WTC11 (cell line): Measurements from ENCODE around the gene KIR3DL3. TPM values are rescaled to one million over a fixed set of nuclear protein-coding genes. Genes with fewer than 3 reads are reported as not detected.

Experiments
- ATAC-seq: fragments of 200-7000 bp; cut with Tn5 transposase; 2 replicates; pipeline ENCODE4 v1.10.0; 2021; ENCODE audit warnings: mild to moderate bottlenecking, moderate library complexity
- CTCF ChIA-PET: fragments of 300-600 bp; sonication (Branson Sonifier 250); formaldehyde crosslinking; loops from one replicate; lab custom pipeline; 2021; ENCODE audit warnings: antibody characterized with exemption; lab: Charles Lee
- POLR2A ChIA-PET: fragments of 350-600 bp; sonication (Branson Sonifier 250); formaldehyde crosslinking; loops from one replicate; lab custom pipeline; 2021; ENCODE audit warnings: antibody characterized with exemption; lab: Charles Lee
- DNase-seq: peaks from one replicate; pipeline ENCODE4 v3.0.0; 2021; ENCODE audit warnings: low spot score
- H3K27ac Mint-ChIP-seq: 2 replicates; pipeline ENCODE4 v1.8.0; 2021; ENCODE audit warnings: mixed read lengths
- H3K27me3 Mint-ChIP-seq: 2 replicates; pipeline ENCODE4 v1.8.0; 2021; ENCODE audit warnings: low read depth, mild to moderate bottlenecking, moderate library complexity, mixed read lengths
- H3K36me3 Mint-ChIP-seq: 2 replicates; pipeline ENCODE4 v1.8.0; 2021; ENCODE audit warnings: mixed read lengths
- H3K4me1 Mint-ChIP-seq: 2 replicates; pipeline ENCODE4 v1.8.0; 2022; ENCODE audit warnings: mixed read lengths
- H3K4me3 Mint-ChIP-seq: 2 replicates; pipeline ENCODE4 v1.8.0; 2021; ENCODE audit warnings: mild to moderate bottlenecking, moderate library complexity, mixed read lengths
- H3K9me3 Mint-ChIP-seq: 2 replicates; pipeline ENCODE4 v1.8.0; 2021; ENCODE audit warnings: mixed read lengths
- ATF2 ChIP-seq: sonication (generic); formaldehyde crosslinking; IDR thresholded peaks from 2 replicates; pipeline ENCODE4 v1.8.1; 2022; ENCODE audit warnings: low read depth, missing genetic modification reagents, borderline replicate concordance
- ATF6 ChIP-seq: sonication (generic); formaldehyde crosslinking; IDR thresholded peaks from 2 replicates; pipeline ENCODE4 v1.8.1; 2023; ENCODE audit warnings: mild to moderate bottlenecking, missing genetic modification reagents
- CREM ChIP-seq: sonication (generic); formaldehyde crosslinking; IDR thresholded peaks from 2 replicates; pipeline ENCODE4 v1.8.1; 2022; ENCODE audit warnings: mild to moderate bottlenecking, missing genetic modification reagents, moderate library complexity
- E2F1 ChIP-seq: sonication (generic); formaldehyde crosslinking; IDR thresholded peaks from 2 replicates; pipeline ENCODE4 v1.8.0; 2022; ENCODE audit warnings: mild to moderate bottlenecking, missing genetic modification reagents
- E2F4 ChIP-seq: sonication (generic); formaldehyde crosslinking; IDR thresholded peaks from 2 replicates; pipeline ENCODE4 v1.8.1; 2022; ENCODE audit warnings: low read depth, mild to moderate bottlenecking, moderate library complexity, missing genetic modification reagents, borderline replicate concordance
- FOXK1 ChIP-seq: sonication (generic); formaldehyde crosslinking; IDR thresholded peaks from 2 replicates; pipeline ENCODE4 v1.8.0; 2022; ENCODE audit warnings: mild to moderate bottlenecking, moderate library complexity, missing genetic modification reagents
- FOXP4 ChIP-seq: sonication (generic); formaldehyde crosslinking; IDR thresholded peaks from 2 replicates; pipeline ENCODE4 v1.8.0; 2022; ENCODE audit warnings: mild to moderate bottlenecking, missing genetic modification reagents
- MAX ChIP-seq: sonication (generic); formaldehyde crosslinking; IDR thresholded peaks from 2 replicates; pipeline ENCODE4 v1.8.0; 2022; ENCODE audit warnings: mild to moderate bottlenecking, missing genetic modification reagents
- MXD4 ChIP-seq: fragments of 250-450 bp; sonication (Bioruptor Pico); IDR thresholded peaks from 2 replicates; pipeline ENCODE4 v1.8.0; 2021; ENCODE audit warnings: mild to moderate bottlenecking, moderate library complexity, borderline replicate concordance
- NFATC4 ChIP-seq: fragments of 250-450 bp; sonication (Bioruptor Pico); IDR thresholded peaks from 2 replicates; pipeline ENCODE4 v1.9.0; 2021; ENCODE audit warnings: mild to moderate bottlenecking
- NR1H2 ChIP-seq: sonication (generic); formaldehyde crosslinking; IDR thresholded peaks from 2 replicates; pipeline ENCODE4 v1.9.0; 2021; ENCODE audit warnings: mild to moderate bottlenecking, moderate library complexity, missing genetic modification reagents
- PREB ChIP-seq: sonication (generic); formaldehyde crosslinking; IDR thresholded peaks from 2 replicates; pipeline ENCODE4 v1.8.1; 2022; ENCODE audit warnings: mild to moderate bottlenecking, missing genetic modification reagents, moderate library complexity, borderline replicate concordance
- SMAD4 ChIP-seq: sonication (generic); formaldehyde crosslinking; IDR thresholded peaks from 2 replicates; pipeline ENCODE4 v1.8.0; 2022; ENCODE audit warnings: mild to moderate bottlenecking, missing genetic modification reagents
- SOX15 ChIP-seq: fragments of 250-450 bp; sonication (Bioruptor Pico); IDR thresholded peaks from 2 replicates; pipeline ENCODE4 v1.9.0; 2021; ENCODE audit warnings: mild to moderate bottlenecking
- STAT6 ChIP-seq: sonication (generic); formaldehyde crosslinking; conservative IDR thresholded peaks from 2 replicates; pipeline ENCODE4 v1.8.1; 2023; ENCODE audit warnings: mild to moderate bottlenecking, low read depth, missing genetic modification reagents, moderate library complexity
- TP53 ChIP-seq: sonication (generic); formaldehyde crosslinking; IDR thresholded peaks from 2 replicates; pipeline ENCODE4 v1.8.1; 2023; ENCODE audit warnings: mild to moderate bottlenecking, missing genetic modification reagents
- ZNF263 ChIP-seq: sonication (generic); formaldehyde crosslinking; IDR thresholded peaks from 2 replicates; pipeline ENCODE4 v1.8.1; 2022; ENCODE audit warnings: low read depth, mild to moderate bottlenecking, moderate library complexity, missing genetic modification reagents
- ZNF396 ChIP-seq: fragments of 250-450 bp; sonication (Bioruptor Pico); IDR thresholded peaks from 2 replicates; pipeline ENCODE4 v1.8.0; 2021; ENCODE audit warnings: mild to moderate bottlenecking, moderate library complexity, borderline replicate concordance
- ZNF425 ChIP-seq: fragments of 250-450 bp; sonication (Bioruptor Pico); conservative IDR thresholded peaks from 2 replicates; pipeline ENCODE4 v1.9.0; 2021; ENCODE audit warnings: mild to moderate bottlenecking
- total RNA-seq: library from RNA; stranded (reverse); gene quantifications from 3 replicates; pipeline ENCODE4 v1.2.3, GENCODE V29; 2021

The KIR3DL3 gene
- total RNA-seq, 1 experiment from 2014 or later = not detected

- TF ChIP-seq CREM (CRISPR knock-in tag) (no peak), E2F1 (CRISPR knock-in tag) (no peak), ATF6 (CRISPR knock-in tag) (no peak), E2F4 (CRISPR knock-in tag) (no peak), SOX15 (no peak), SMAD4 (CRISPR knock-in tag) (no peak)
- TF ChIP-seq, all 79 proteins: peak for 0
- peaks cover 94% of the 10 kb centered on the region for H3K9me3 Mint-ChIP-seq
- H3K4me1 Mint-ChIP-seq = no peaks in the 10 kb centered on the region
- no peak for DNase-seq
- H3K4me3 Mint-ChIP-seq = no peak overlapping the region
- no peak for ATAC-seq
- ChIA-PET CTCF (no interaction called here), POLR2A (no interaction called here)
- peaks cover 69% of the 10 kb centered on the region for H3K36me3 Mint-ChIP-seq
- peaks cover 8% of the 10 kb centered on the region for H3K27me3 Mint-ChIP-seq
- H3K27ac Mint-ChIP-seq = no peak overlapping the region
Measured at GRCh38 chr19:54725321-54725720, 1.1 kb downstream of the KIR3DL3 start.

GRCh38 chr19:54727562-54727961 is 3.3 kb downstream of the KIR3DL3 start:
- Mint-ChIP-seq H3K4me3 (no peak overlapping the region), H3K27me3 (peaks cover 19% of the 10 kb centered on the region), H3K36me3 (peaks cover 75% of the 10 kb centered on the region), H3K9me3 (peaks cover 95% of the 10 kb centered on the region), H3K27ac (no peak overlapping the region), H3K4me1 (no peaks in the 10 kb centered on the region)
- ATAC-seq (no peak), DNase-seq (no peak)
- ChIA-PET POLR2A (no interaction called here), CTCF (no interaction called here)
- TF ChIP-seq MXD4 (no peak), STAT6 (CRISPR knock-in tag) (no peak), FOXK1 (CRISPR knock-in tag) (no peak), NR1H2 (CRISPR knock-in tag) (no peak), ZNF396 (CRISPR knock-in tag) (no peak), ZNF263 (CRISPR knock-in tag) (no peak), ATF2 (no peak), SMAD4 (CRISPR knock-in tag) (no peak), NFATC4 (CRISPR knock-in tag) (no peak), ZNF425 (CRISPR knock-in tag) (no peak), FOXP4 (CRISPR knock-in tag) (no peak), MAX (CRISPR knock-in tag) (no peak), PREB (no peak), TP53 (no peak)
